ENCODE data around the gene RASA3.
"Not testable (repeated sequence)": the region's sequence is repeated elsewhere in the genome, so short reads cannot be mapped to it uniquely, and the experiment has no call there.

Gene RASA3

GRCh38 chr13:113997845-113998751 is 134.3 kb downstream of the RASA3 start:
- DNase-seq = peak; percentile 47

GRCh38 chr13:113996912-113997745 is 135.3 kb downstream of the RASA3 start:
- no peak for DNase-seq

- DNase-seq = no peak
Observed at GRCh38 chr13:113996081-113996911, 136.1 kb downstream of the RASA3 start.

- no peak for DNase-seq
Observed at GRCh38 chr13:113995051-113995601, 137.3 kb downstream of the RASA3 start.

- no peak for DNase-seq
Observed at GRCh38 chr13:113992276-113993005, 140.0 kb downstream of the RASA3 start.

- no peak for DNase-seq
Observed at GRCh38 chr13:113991676-113992179, 140.7 kb downstream of the RASA3 start.

- no peak for DNase-seq
Observed at GRCh38 chr13:113991191-113991669, 141.2 kb downstream of the RASA3 start.

GRCh38 chr13:113990321-113990837 is 142.0 kb downstream of the RASA3 start:
- no peak for DNase-seq

- no peak for DNase-seq
Observed at GRCh38 chr13:113989585-113990300, 142.7 kb downstream of the RASA3 start.

GRCh38 chr13:113988859-113989258 is 143.6 kb downstream of the RASA3 start:
- not testable (repeated sequence) for DNase-seq

- no peak for DNase-seq
Observed at GRCh38 chr13:113982296-113982661, 150.1 kb downstream of the RASA3 start.

GRCh38 chr13:113981611-113982295 is 150.7 kb downstream of the RASA3 start:
- DNase-seq = no peak

GRCh38 chr13:113981194-113981605 is 151.2 kb downstream of the RASA3 start:
- no peak for DNase-seq

- no peak for DNase-seq
Observed at GRCh38 chr13:113980489-113981064, 151.8 kb downstream of the RASA3 start.

GRCh38 chr13:113979791-113980471 is 152.5 kb downstream of the RASA3 start:
- DNase-seq = no peak

GRCh38 chr13:113978741-113979481 is 153.5 kb downstream of the RASA3 start:
- no peak for DNase-seq

- no peak for DNase-seq
Observed at GRCh38 chr13:113977976-113978375, 154.4 kb downstream of the RASA3 start.

Data from EL (cell line).